ENCODE results near the gene SNAP29.

- TF ChIP-seq CTCF (conservative IDR thresholded peaks at IDR 0.05; ENCODE audit: low read length) (no peak), EZH2phosphoT487 (IDR thresholded peaks at IDR 0.05; ENCODE audit: borderline replicate concordance) (no peak)
Observed at GRCh38 chr22:20920881-20921203, 62.0 kb downstream of the SNAP29 start.

All from Loucy (cell line).